ENCODE results near the gene CDC27. TPM values are rescaled to one million over a fixed set of nuclear protein-coding genes. Genes with fewer than 3 reads are reported as not detected.
"Not testable (repeated sequence)": the region's sequence is repeated elsewhere in the genome, so short reads cannot be mapped to it uniquely, and the experiment has no call there.

The CDC27 gene, protein sequence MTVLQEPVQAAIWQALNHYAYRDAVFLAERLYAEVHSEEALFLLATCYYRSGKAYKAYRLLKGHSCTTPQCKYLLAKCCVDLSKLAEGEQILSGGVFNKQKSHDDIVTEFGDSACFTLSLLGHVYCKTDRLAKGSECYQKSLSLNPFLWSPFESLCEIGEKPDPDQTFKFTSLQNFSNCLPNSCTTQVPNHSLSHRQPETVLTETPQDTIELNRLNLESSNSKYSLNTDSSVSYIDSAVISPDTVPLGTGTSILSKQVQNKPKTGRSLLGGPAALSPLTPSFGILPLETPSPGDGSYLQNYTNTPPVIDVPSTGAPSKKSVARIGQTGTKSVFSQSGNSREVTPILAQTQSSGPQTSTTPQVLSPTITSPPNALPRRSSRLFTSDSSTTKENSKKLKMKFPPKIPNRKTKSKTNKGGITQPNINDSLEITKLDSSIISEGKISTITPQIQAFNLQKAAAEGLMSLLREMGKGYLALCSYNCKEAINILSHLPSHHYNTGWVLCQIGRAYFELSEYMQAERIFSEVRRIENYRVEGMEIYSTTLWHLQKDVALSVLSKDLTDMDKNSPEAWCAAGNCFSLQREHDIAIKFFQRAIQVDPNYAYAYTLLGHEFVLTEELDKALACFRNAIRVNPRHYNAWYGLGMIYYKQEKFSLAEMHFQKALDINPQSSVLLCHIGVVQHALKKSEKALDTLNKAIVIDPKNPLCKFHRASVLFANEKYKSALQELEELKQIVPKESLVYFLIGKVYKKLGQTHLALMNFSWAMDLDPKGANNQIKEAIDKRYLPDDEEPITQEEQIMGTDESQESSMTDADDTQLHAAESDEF
- 92.1 and 100 TPM in 2 replicates for total RNA-seq (2014; rRNA removed; shearing (Covaris generic))

DNA sequence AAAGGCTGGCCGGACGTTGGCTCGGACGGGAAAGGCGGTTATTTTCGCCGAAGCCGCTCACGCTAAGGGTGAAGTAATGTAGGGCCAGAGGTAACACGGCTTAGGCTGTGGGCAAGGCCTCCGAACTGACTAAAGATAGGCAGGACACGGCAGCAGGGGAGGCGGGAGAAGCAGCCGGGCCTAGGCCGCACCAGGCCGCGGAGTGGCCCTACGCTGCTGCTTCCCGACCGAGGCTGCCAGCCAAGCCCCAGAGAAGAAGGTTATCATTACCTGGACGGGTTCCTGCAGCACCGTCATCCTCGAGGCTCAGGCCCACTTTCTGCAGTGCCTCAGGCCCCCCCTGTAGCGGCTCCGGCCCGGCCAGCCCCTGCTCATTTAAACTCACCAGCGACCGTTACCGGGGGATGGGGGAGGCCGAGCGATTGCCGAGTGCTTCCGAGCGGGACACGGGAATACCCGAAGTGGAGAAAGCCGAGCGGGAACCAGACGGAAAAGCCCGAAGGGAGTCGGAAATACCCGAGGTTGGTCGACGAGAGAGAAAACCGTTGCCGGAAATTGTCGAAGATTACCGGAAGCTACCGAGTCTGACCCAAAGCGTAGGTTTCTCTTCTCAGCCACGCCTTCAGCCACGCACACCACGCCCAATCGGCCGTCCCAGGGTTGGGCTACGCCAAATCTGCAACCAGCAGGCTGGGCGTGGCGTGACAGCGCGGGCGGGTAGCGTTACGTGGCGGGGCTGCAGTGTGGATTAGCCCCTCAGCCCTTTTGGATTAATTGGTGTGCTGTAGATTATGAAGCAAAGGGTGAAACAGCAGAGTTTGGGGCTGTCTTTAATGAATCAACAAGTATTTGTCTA, at the start of gene CDC27:
Gene CDC27, minus strand, starts transcription at position 420 of the 856 bp plus-strand sequence. Its CDS starts 123 bp downstream, at position 297.
- peak; percentile 98 for DNase-seq (ENCODE audit: low spot score)

DNA sequence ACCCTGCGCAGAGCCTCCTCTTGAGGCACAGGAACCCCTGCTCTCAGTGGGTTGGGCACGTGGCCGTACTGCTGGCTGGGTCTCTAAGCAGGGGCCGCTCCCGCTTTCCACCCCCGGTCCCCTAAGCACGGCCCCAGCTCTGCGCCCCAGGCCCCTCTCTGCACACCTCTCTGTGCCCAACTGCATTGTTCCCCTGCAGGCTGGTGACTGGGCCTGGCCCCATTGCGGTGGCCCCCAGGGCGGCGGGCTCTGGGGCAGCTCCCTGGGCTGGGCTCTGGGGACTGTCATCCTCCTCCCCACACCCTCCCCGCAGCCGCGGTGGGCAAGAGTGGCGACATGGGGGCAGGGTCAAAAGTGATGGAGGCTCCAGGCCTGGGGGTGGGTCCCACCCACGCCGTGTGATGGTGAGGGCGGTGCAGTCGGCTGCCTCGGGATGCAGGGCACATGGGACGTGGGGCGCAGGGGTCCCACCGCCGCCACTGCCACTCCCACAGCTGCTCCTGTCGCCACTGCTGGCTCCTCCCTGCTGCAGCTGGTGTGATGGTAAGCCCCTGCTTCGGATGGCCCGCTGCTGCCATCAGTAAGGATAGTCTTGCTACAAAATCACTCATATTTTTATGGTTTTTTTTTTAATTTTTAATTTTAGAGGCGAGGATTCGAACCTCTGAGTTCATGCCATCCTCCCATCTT, 49.4 kb upstream of the CDC27 start:
- no peak for DNase-seq (ENCODE audit: low spot score)

DNA sequence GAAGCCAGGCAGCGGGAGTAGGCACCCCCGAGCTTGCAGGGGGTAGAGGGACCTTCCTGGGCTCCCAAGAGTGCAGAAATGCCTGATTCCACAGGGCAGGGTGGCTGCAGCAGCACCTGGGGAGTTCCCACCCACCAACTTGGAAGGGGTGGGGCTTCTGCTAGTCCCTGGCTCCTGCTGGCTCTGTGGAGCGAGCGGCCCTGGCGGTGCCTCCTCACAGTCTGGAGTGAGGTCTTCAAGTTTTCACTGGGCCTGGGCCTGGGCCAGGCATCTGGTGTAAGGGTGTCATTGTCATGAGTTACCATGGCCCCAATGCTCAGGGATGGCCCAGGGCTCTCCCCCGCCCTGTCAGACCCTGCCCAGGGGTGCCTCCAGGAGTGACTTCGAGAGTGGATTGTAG, 48.7 kb upstream of the CDC27 start:
- no peak for DNase-seq (ENCODE audit: low spot score)

DNA sequence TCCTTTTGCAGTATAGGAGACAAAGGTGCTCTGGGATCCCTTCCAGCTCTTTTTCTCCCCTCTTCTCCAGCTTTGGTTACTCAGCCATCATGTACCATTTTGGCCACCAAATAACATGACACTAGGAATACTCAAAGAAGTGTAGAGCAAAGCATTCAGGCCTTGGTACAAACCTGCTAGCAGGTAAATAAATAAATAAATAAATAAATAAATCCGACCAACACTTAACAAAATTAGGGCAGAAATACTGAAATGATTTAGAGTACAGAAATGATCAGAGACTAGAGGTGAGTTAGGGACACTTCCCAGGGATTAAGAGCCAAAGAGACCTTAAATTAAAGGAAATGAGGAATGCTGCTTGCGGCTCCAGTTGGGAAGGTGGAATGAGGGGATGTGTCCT, 46.8 kb upstream of the CDC27 start:
- DNase-seq (ENCODE audit: low spot score) = no peak

DNA sequence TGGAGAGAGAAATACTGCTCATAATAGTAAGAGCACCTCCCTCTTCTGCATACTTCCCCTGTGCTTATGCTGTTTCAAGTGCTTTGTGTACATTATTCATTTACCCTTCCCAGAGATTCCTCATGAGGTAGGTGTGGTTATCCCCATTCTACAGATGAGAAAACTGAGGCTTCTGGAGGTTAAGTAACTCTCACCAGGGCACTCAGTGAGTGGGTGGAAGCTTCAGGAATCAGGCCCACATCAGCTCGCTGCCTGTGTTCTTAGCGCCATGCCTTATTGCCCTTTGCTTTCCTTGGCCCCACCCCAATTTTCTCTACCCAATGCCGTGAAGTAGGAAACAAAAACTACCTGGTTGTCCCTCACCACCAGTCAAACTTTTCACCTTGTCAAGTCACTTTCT, 46.4 kb upstream of the CDC27 start:
- DNase-seq (ENCODE audit: low spot score) = no peak

DNA sequence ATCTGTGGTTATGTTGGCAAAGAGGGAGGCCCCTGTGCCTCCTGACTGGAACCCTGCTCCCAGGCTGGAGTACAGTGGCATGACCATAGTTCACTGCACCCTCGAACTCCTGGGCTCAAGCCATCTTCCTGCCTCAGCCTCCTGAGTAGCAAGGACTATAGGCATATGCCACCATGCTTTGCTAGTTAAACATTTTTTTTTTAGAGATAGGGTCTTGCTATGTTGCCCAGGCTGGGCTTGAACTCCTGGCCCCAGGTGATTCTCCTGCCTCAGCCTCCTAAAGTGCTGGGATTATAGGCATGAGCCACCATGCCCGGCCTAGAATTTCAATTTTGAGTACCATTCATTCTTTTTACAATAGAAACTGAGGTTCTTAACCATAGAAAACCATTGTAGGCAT, 43.4 kb upstream of the CDC27 start:
- no peak for DNase-seq (ENCODE audit: low spot score)

DNA sequence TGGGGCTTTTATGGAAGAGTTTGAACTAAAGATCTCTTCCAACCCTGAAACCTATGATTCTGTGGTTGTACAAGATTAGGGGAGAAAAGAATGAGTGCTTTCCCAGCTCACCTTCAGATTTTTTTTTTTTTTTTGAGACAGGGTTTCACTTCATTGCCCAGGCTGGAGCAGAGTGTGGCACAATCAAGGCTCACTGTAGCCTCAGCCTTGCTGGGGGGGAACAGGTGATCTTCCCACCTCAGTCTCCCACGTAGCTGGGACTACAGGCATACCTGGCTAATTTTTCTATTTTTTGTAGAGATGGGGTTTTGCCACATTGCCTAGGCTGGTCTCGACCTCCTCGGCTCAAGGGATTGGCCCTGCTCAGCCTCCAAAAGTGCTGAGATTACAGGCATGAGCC, 42.8 kb upstream of the CDC27 start:
- no peak for DNase-seq (ENCODE audit: low spot score)

DNA sequence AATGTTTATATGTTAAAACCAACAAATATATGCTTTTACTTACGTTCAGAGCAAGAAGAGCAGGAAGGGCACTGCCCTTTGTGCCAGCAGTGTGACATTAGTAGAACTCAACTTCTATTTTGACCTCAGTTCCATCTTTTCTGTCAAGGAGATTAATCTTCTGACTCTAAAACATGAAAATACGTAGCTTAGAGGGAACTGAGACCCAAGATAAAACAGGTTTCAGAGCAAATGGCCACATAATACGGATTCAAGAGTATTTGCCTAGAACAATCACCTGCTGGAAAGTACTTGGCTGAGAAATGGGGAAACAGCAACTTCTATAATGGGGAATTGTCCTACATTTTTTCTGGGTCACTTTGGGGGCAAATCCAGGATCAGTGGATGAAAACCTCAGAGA, 42.2 kb upstream of the CDC27 start:
- DNase-seq (ENCODE audit: low spot score) = no peak

DNA sequence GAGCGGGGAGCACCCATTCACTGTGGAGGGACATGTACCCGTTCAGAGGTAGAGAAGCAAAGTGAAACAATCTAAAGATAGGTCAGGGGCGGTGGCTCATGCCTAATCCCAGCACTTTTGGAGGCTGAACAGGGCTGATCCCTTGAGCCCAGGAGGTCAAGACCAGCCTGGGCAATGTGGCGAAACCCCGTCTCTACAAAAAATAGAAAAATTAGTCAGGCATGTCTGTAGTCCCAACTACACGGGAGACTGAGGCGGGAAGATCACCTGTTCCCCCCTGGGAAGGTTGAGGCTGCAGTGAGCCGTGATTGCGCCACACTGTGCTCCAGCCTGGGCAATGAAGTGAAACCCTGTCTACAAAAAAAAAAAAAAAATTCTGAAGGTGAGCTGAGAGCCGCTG, 41.8 kb upstream of the CDC27 start:
- no peak for DNase-seq (ENCODE audit: low spot score)

DNA sequence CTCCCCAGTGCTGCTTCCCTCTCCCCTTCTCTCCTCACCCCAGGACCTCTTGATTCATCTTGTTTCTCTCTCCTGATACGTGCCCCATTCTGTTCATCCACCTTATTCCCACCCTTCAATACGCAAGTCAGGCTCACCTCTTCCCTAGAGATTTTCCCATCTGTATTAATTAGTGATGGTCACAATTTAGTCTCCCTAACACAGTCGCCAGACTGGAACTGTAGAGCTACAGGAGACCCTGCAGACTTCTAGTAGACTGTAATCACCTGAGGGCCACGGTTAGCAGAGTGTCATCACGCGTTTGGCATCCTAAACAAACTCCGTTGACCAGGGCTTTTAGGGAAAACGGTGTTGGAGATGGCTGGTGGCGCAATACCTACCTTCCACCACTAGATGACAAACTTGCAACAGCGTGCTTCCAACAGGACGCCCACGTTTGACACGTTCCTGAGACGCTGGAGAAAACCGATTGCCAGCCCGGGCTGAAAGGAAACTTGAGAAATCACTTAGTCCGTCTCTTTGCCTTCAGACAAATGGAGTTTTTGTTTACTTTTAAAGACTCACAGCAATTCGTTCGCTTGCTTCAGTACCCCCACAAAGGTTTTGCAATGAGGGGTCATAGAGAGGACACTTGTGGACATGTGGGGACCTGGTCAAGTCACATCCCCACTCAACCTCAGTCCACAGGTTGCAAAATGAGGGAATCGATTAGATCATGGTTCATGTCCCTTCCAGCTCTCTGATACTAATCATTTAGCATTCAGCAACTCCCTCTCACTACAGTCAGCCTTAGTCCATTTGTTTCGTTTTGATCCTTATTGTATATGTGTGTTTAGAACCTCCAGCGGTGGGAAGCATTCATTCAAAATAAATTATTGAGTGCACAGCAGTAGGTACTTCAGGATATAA, 40.7 kb upstream of the CDC27 start:
- DNase-seq (ENCODE audit: low spot score) = peak; percentile 96

DNA sequence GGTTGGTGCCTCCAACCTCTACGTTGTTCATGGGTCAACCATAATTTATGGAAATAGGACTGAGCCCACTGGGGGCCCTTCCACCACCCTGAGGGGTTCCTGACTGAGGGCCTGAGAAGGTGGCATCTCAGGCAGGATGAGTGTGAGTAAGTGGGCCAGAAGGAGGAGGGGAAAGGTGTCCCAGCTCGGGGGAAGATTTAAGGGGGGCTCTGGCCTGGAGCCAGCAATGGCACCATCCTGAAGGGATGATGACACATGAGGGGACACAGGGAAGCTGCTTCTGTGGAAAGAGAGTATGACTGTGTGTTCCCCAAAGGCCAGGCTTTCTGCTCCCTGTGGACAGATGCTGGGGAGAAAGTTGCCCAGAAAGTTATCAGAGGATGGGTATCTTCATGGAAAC, 38.8 kb upstream of the CDC27 start:
- DNase-seq (ENCODE audit: low spot score) = no peak

DNA sequence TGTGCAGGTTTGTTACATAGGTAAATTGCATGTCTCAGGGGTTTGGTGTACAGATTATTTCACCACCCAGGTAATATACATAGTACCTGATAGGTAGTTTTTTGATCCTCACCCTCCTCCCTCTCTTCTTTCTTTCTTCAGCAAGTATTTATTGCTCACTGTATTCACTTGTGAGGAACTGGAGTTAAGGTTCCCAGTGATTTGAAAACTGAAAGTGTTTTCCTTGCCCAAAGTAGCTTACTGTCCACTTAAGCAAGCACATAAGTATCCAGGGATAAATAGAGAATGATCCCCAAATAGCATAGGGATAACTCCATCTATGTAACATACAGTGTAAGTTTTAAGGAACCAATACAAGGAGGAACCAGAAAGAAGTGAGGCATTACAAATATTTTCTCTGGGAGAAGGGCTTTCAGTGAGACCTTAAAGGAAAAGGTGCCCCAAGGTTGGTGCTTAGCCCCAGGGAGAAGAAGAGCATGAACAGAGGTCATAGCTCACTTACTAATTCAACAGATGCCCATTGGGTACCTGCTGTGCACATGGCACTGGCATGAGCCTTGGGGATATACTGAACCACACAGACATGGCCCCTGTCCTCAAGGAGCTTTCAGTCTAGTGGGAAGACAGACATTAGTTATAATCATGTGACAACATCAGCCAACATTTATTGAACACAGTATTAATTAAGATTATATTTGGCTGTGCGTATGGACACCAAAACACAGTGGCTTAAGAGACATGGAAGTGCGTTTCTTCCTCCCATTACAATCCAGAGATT, 37.0 kb upstream of the CDC27 start:
- DNase-seq (ENCODE audit: low spot score) = no peak

DNA sequence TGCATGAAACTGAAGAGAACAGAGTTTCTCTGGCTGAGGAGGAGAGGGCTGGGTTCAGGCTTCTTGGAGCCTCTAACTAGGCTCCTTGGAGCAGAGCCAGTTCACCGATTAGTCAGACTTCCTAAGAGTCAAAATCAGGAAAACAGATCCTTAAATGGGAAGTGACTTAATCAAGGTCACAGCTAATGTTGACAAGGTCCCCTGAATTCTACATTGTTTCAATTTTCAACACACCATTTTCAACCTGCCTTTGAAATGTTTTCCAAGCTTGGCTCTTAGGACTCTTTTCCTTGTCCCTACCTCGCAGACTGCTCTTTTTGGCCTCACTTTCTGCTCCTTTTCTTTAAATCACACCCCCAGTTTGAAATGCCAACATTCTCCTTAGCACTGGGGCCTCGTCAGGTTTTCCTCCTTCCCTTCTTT, 36.4 kb upstream of the CDC27 start:
- peak; percentile 80 for DNase-seq (ENCODE audit: low spot score)

DNA sequence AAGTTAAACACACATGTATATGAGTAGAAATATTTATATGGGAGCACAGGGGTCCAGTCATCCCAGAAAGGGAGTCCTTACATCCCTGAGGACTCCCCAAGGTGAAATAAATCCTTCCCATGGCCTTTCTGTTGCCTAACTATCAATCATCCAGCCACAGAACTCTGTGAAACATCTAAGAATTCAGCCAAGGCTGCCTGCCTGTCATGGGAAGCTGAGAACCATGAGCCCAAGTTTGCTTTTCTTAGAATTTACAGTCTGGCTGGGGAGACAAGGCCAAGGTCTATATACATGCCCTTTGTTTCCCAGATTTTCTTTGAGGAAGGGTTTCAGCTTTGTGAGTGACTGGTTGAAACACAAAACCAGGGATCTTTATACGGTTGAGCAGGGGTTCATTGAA, 35.9 kb upstream of the CDC27 start:
- DNase-seq (ENCODE audit: low spot score) = no peak

DNA sequence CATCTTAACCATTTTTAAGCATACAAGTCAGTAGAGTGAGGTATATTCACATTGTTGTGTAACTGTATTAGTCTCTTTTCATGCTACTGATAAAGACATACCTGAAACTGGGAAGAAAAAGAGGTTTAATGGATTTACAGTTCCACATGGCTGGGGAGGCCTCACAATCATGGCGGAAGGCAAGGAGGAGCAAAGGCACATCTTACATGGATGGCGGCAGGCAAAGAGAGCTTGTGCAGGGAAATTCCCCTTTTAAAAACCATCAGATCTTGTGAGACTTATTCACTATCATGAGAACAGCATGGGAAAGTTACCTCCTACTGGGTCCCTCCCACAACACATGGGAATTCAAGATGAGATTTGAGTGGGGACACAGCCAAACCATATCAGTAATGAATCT, 35.0 kb upstream of the CDC27 start:
- DNase-seq (ENCODE audit: low spot score) = not testable (repeated sequence)

DNA sequence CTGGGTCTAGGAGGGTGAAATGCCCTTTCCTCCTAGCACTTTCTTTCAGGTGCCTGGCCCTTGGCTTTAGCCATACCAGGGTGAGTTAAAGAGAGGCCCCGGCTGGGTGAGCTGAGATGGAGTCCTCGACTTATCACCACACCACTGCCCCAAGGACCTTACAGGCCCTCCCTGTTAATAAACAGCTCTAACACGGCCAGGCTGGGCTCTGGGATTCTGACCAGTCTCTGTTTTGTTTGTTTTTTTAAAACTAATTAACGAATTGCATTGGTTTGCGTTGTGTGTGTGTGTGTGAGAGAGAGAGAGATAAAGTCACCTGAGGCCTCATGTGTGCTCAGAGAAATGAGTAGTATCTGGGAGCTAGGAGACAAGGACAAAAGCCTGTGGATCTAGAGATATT, 34.4 kb upstream of the CDC27 start:
- no peak for DNase-seq (ENCODE audit: low spot score)

DNA sequence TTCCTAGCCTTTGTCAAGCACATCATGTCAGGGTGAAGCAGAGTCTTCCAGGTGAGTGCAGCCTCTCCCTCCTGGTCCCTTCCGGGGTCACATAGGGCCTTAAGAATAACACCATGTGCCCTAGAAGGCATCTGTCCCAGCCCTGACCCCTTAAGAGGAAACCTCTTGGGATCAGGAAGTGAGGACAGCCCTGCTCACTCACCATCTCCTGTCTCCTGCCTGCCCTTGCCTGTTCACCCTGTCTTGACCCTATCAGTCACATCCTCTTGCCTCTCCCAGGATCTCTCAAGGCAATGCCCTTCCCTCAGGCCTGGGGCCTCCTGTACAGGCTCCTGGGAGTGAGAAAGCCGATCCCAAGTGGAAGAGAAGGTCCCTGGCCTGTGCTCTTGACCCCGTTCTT, 33.9 kb upstream of the CDC27 start:
- no peak for DNase-seq (ENCODE audit: low spot score)

DNA sequence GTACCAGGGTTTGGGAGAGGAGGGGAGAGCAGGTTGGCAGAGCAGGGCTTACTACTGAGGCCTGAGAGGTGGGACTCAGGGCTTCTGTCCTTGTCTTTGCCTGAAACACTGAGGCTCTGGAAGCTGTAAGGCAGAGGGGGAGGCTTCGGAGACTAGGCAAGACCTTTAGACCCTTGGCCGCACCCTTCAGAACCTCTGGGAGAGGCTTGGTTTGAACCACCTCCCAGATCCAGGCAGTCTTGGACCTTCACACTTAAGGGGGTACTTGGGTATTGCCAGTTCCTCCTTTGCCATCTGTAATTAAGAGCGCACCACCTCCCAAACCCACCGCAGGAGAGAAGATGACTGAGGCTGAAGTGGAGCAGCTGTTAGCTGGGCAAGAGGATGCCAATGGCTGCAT, 33.0 kb upstream of the CDC27 start:
- no peak for DNase-seq (ENCODE audit: low spot score)

DNA sequence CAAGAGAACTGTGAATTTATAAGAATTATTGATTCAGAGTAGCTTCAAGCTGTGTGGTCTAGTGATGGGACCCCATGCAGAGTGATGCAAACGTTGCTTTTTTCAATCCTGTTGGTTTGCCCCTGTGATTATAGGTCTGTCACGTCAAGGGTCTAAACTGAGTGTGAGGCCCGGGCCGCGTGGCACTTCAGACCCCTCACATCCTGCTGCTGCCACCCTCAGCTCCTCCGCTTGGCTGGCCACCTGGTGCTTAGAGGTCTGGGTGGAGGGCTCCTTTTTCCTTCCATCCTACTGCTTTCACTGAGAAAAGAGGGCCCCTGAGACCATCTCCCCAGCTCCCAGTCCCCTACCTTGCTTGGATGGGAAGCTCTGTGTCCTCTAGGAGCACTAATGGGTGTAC, 32.1 kb upstream of the CDC27 start:
- DNase-seq (ENCODE audit: low spot score) = no peak
